Measurements from ENCODE around the gene CCNI2.

- TF ChIP-seq MAX (IDR thresholded peaks at IDR 0.05) (no peak), CTCF (IDR thresholded peaks at IDR 0.05 in 2 of 3, conservative IDR thresholded peaks at IDR 0.05 in 1 of 3; ENCODE audit: borderline replicate concordance in 1 of 3, insufficient read depth in 1 of 3, low read depth in 2 of 3, low read length in 2 of 3) (no peak), YY1 (IDR thresholded peaks at IDR 0.05; ENCODE audit: extremely low read depth, insufficient replicate concordance, low read depth, low read length) (no peak), POLR2AphosphoS5 (IDR thresholded peaks at IDR 0.05; ENCODE audit: low read depth, low read length) (no peak), POLR2A (IDR thresholded peaks at IDR 0.05; ENCODE audit: borderline replicate concordance, extremely low read depth, insufficient read depth, insufficient read length) (no peak), ATF3 (IDR thresholded peaks at IDR 0.05) (no peak), EZH2 (IDR thresholded peaks at IDR 0.05) (no peak), REST (IDR thresholded peaks at IDR 0.05; ENCODE audit: low read depth) (no peak), SIN3A (IDR thresholded peaks at IDR 0.05; ENCODE audit: low read depth) (no peak)
These were observed 53.3 kb downstream of the CCNI2 start for GRCh38 chr5:132800545-132800944.
